Mesangial cell (primary cell): ENCODE measurements around the gene RDH16. TPM values are rescaled to one million over a fixed set of nuclear protein-coding genes. Genes with fewer than 3 reads are reported as not detected.

Source experiments
- total RNA-seq: library from RNA; depleted of rRNA; stranded (reverse); fragments of >200 nt; gene quantifications from 2 replicates; pipeline ENCODE4 v1.2.3, GENCODE V29; 2015

The RDH16 gene, protein sequence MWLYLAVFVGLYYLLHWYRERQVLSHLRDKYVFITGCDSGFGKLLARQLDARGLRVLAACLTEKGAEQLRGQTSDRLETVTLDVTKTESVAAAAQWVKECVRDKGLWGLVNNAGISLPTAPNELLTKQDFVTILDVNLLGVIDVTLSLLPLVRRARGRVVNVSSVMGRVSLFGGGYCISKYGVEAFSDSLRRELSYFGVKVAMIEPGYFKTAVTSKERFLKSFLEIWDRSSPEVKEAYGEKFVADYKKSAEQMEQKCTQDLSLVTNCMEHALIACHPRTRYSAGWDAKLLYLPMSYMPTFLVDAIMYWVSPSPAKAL
- total RNA-seq, result under 0.01 TPM in 1 of 2 replicates, not detected in the other

DNA sequence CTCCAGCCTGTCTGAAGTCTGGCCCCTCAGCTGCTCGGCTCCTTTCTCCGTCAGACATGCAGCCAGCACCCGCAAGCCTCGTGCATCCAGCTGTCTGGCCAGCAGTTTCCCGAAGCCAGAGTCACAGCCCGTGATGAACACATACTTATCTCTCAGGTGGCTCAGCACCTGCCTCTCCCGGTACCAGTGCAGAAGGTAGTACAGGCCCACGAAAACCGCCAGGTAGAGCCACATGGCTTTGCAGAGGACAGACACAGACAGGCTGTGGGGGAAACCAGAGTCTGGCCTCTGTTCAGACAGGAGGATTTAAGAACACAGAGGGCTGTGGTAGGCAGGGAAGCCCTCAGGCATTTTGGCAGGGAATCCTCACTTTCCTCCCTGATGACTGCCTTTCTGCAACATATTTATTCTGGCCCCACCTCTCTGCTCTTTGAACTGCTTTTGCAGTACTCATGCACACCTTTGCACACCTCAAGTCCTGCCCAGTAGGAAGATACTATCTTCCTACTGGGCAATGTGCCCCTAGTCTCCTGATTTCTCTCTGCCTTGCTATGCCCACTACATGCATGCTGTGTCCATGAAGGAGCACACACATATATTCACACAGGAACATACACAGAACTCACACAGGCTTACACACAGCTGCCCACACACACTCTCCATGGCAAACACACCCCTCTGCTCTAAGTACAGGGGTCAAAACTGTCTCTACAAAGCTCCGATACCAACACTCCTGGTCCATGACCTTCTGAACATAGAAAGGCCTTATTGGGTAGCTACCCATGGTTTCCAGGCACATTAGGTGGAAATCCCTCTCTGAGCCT, at the start of gene RDH16:
Gene RDH16 (minus strand): TSS at position 380 of the 824 bp plus-strand sequence. CDS start 146 bp downstream, at position 234.

GRCh38 chr12:57005980-57006808, 48.8 kb upstream of the RDH16 start, which contains the start of gene ZBTB39:
TSS of gene ZBTB39 (minus strand) at chr12:57006546. CDS start at chr12:57004917, 1,629 bp downstream.

DNA sequence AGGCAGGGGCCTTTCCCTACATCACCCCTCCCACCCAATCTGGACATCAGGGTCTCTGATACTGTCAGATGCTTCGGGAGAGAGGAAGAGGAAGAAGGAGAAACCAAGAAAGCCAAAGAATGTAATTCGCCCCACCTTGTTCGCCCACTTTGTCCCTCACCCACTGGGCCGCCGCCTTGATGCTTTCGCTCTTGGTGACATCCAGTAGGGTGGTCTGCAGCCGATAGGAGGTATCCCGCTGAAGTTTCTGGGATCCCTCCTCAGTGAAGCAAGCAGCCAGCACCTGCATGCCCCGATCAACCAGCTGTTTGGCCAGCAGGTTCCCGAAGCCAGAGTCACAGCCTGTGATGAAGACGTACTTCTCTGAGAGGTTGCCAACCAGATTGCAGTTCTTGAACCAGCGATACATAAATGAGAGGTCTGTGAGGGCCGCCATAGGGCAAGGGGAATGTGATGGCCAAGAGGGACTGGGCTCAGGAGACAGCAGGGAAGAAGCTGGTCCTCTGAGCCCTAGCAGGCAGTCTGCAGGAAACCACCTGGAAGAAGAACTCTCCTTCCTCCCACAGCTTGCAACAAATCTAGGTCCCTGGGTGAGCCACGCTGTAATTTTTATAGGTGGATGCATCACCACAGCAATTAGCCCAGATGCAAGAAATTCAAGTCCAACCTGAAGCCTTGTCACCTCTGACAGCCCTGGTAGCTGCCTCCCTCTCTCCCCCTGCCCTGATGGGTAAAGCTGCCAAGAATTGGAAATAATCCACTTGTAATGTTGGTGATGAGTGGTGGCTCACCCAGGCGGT, 23.4 kb downstream of the RDH16 start, which contains the start of gene SDR9C7:
Gene SDR9C7 (minus strand): TSS at position 583 of the 800 bp plus-strand sequence. CDS start 147 bp downstream, at position 436.

Other genes starting within 250 kb of the RDH16 start
- gene NACA, start 232.3 kb downstream of the RDH16 start, total RNA-seq, result 842 and 845 TPM in 2 replicates
- gene PRIM1, start 205.3 kb downstream of the RDH16 start, total RNA-seq, result 4.1 and 17.3 TPM in 2 replicates
- gene HSD17B6, start 194.3 kb downstream of the RDH16 start, total RNA-seq, result 0.49 and 0.51 TPM in 2 replicates
- gene SDR9C7, start 23.2 kb downstream of the RDH16 start, total RNA-seq, result not detected in 2 replicates
- 4.1 and 4.9 TPM in 2 replicates for gene ZBTB39, start 48.9 kb upstream of the RDH16 start, total RNA-seq
- gene TAC3, start 58.9 kb upstream of the RDH16 start, total RNA-seq, result not detected in 2 replicates
- gene MYO1A, start 92.5 kb upstream of the RDH16 start, total RNA-seq, result not detected in 2 replicates
- gene NEMP1, start 121.2 kb upstream of the RDH16 start, total RNA-seq, result 2.4 and 10.9 TPM in 2 replicates
- gene NAB2, start 131.5 kb upstream of the RDH16 start, total RNA-seq, result 16.0 and 36.5 TPM in 2 replicates
- 55.9 and 91.5 TPM in 2 replicates for gene STAT6, start 153.8 kb upstream of the RDH16 start, total RNA-seq
- gene LRP1, start 170.9 kb upstream of the RDH16 start, total RNA-seq, result 24.0 and 100 TPM in 2 replicates
- not detected in 2 replicates for gene LRP1-AS, start 190.0 kb upstream of the RDH16 start, total RNA-seq